OCI-LY7 (cell line): ENCODE measurements around the gene RGS19. TPM values are rescaled to one million over a fixed set of nuclear protein-coding genes. Genes with fewer than 3 reads are reported as not detected.

Source experiments
- BruUV-seq: library from RNA; stranded (reverse); fragments of 400-500 nt; replicated peaks from 2 replicates; lab custom pipeline; 2021; lab: Mats Ljungman, UMichigan
- CTCF ChIA-PET: fragments of 300-600 bp; sonication (Branson Sonifier 250); formaldehyde crosslinking; loops from one replicate; lab custom pipeline; 2022; ENCODE audit warnings: antibody characterized with exemption; ENCODE audit not compliant: unreplicated experiment; lab: Charles Lee
- POLR2A ChIA-PET: fragments of 300-600 bp; sonication (Branson Sonifier 250); formaldehyde crosslinking; loops from one replicate; lab custom pipeline; 2022; ENCODE audit warnings: antibody characterized with exemption; lab: Charles Lee
- DNase-seq: peaks from one replicate; pipeline ENCODE4 v3.0.0-alpha.2; 2015; ENCODE audit warnings: low spot score
- H2AFZ ChIP-seq: fragments of 200-600 bp; sonication (generic), shearing (Covaris generic); 2 replicates; pipeline ENCODE4 v1.6.1; 2014; ENCODE audit warnings: mild to moderate bottlenecking, antibody characterized with exemption, low read length, moderate library complexity
- H3K27ac ChIP-seq: fragments of 200-600 bp; sonication (generic); 2 replicates; pipeline ENCODE4 v1.5.1; 2014; ENCODE audit warnings: mixed run types, low read depth, mild to moderate bottlenecking, moderate library complexity, low read length, inconsistent platforms; ENCODE audit not compliant: poor library complexity, severe bottlenecking
- H3K36me3 ChIP-seq: fragments of 200-600 bp; sonication (generic); 2 replicates; pipeline ENCODE4 v1.6.1; 2014; ENCODE audit warnings: mild to moderate bottlenecking, antibody characterized with exemption, low read length, moderate library complexity, mixed read lengths; ENCODE audit not compliant: insufficient read depth
- H3K4me1 ChIP-seq: fragments of 200-600 bp; sonication (generic); 2 replicates; pipeline ENCODE4 v1.5.1; 2014; ENCODE audit warnings: mild to moderate bottlenecking, low read length; ENCODE audit not compliant: insufficient read depth, poor library complexity, severe bottlenecking
- H3K4me2 ChIP-seq: fragments of 200-600 bp; sonication (generic); 2 replicates; pipeline ENCODE4 v1.6.1; 2014; ENCODE audit warnings: mild to moderate bottlenecking, low read length
- H3K4me3 ChIP-seq: fragments of 200-600 bp; sonication (generic); 2 replicates; pipeline ENCODE4 v1.5.1; 2014; ENCODE audit warnings: mild to moderate bottlenecking, low read depth, low read length; ENCODE audit not compliant: poor library complexity, severe bottlenecking
- H3K79me2 ChIP-seq: fragments of 200-600 bp; sonication (generic); 2 replicates; pipeline ENCODE4 v1.6.1; 2016; ENCODE audit warnings: low read depth, mild to moderate bottlenecking, low read length, moderate library complexity, mixed read lengths; ENCODE audit not compliant: insufficient read depth
- H3K9me2 ChIP-seq: fragments of 200-600 bp; sonication (generic); 2 replicates; pipeline ENCODE4 v1.6.1; 2016; ENCODE audit warnings: mild to moderate bottlenecking, low read length, mixed read lengths; ENCODE audit not compliant: insufficient read depth
- H3K9me3 ChIP-seq: fragments of 200-600 bp; sonication (generic); 2 replicates; pipeline ENCODE4 v1.6.1; 2014; ENCODE audit warnings: mild to moderate bottlenecking, mixed run types, low read length, mixed read lengths
- H4K20me1 ChIP-seq: fragments of 200-600 bp; sonication (generic); 2 replicates; pipeline ENCODE4 v1.6.1; 2014; ENCODE audit warnings: mild to moderate bottlenecking, antibody characterized with exemption, low read length, moderate library complexity, mixed read lengths; ENCODE audit not compliant: insufficient read depth
- EZH2phosphoT487 ChIP-seq: fragments of 200-600 bp; sonication (generic); IDR thresholded peaks from 2 replicates; pipeline ENCODE4 v1.6.1; 2018; ENCODE audit warnings: low read depth, borderline replicate concordance, mild to moderate bottlenecking, mixed run types, antibody characterized with exemption, low read length, moderate library complexity, mixed read lengths
- intact Hi-C: fragments of 100-400 bp; cut with micrococcal nuclease; formaldehyde crosslinking; loops from one replicate; pipeline ENCODE4 v1.10.0; 2022; ENCODE audit not compliant: unreplicated experiment
- total RNA-seq, 2 experiments: library from RNA; depleted of rRNA in 1 of 2; stranded (reverse); fragments of >200 nt in 1 of 2; shearing (Covaris generic) in 1 of 2; gene quantifications; 2 replicates each; pipeline ENCODE4 v1.2.3, GENCODE V29; 2014 to 2022
- TF ChIP-seq, protein P1 (sequence below): fragments of 200-600 bp; sonication (generic); conservative IDR thresholded peaks from 2 replicates; pipeline ENCODE4 v1.5.1; 2014; ENCODE audit warnings: mild to moderate bottlenecking, antibody characterized with exemption, low read length, moderate library complexity, mixed read lengths

The RGS19 gene
- total RNA-seq, 2 experiments from 2014 or later, result 69.4 to 106 TPM

DNA sequence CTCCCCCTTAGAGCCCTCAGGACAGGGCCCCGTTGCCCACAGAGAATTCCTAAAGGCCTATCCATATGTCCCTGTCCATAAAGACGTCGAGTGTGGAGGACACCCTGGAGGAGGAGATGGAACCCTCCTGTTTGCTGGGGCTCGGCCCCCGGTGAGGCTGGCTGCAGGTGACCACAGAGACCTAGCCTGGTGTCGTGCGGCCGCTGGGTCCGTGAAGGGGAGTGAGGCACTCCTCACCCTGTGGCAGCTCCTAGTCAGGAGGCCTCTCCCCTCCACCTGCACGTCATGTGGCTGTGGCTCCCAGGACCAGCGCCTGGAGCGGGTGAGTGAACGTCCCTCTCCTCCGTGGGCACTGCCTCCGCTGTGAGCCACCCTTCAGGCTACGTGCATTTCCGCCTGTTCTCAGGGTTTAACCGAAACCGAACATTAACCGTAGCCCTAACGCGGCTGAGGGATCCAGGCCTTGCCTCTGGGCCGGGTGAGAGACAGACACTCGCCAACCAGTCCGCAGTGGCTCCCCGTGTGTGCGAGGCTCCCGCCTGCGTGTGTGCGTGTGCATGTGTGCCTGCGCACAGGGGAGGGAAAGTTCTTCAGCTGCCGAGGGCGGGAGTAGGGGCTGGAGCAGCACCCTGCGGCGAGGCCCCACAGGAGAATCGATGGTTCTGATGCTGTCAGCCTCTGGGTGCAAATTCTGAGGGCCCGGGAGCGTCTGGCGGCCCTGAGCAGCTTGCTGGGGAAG, 22.3 kb downstream of the RGS19 start:
- no TSS peak for BruUV-seq
- intact Hi-C loops, result no loop called here
- no peak for DNase-seq
- no peaks in the 10 kb centered on the region for H3K36me3 ChIP-seq
- ChIA-PET POLR2A (no interaction called here), CTCF (no interaction called here)
- no peak overlapping the region for H2AFZ ChIP-seq
- H3K9me3 ChIP-seq, result no peaks in the 10 kb centered on the region
- no peak overlapping the region for H3K27ac ChIP-seq
- H4K20me1 ChIP-seq, result no peaks in the 10 kb centered on the region
- H3K4me3 ChIP-seq, result no peak overlapping the region
- TF ChIP-seq EZH2phosphoT487, result no peak
- TF ChIP-seq, protein P1, sequence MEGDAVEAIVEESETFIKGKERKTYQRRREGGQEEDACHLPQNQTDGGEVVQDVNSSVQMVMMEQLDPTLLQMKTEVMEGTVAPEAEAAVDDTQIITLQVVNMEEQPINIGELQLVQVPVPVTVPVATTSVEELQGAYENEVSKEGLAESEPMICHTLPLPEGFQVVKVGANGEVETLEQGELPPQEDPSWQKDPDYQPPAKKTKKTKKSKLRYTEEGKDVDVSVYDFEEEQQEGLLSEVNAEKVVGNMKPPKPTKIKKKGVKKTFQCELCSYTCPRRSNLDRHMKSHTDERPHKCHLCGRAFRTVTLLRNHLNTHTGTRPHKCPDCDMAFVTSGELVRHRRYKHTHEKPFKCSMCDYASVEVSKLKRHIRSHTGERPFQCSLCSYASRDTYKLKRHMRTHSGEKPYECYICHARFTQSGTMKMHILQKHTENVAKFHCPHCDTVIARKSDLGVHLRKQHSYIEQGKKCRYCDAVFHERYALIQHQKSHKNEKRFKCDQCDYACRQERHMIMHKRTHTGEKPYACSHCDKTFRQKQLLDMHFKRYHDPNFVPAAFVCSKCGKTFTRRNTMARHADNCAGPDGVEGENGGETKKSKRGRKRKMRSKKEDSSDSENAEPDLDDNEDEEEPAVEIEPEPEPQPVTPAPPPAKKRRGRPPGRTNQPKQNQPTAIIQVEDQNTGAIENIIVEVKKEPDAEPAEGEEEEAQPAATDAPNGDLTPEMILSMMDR, result no peak
- peaks cover 15% of the 10 kb centered on the region for H3K4me1 ChIP-seq
- no peaks in the 10 kb centered on the region for H3K79me2 ChIP-seq
- H3K4me2 ChIP-seq, result no peak overlapping the region
- H3K9me2 ChIP-seq, result no peaks in the 10 kb centered on the region

DNA sequence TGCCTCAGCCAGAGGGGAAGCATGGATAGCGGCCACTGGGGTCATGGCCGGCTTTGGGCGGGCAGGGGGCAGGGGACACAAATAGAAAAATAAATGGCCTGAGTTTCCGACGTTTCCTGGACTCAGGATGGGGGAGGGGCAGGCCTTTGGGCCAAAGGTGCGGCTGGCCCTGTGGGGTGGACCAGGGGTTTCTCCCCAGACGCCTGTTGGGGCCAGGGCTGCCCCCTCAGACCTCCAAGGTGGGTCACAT, 22.8 kb downstream of the RGS19 start:
- H3K4me1 ChIP-seq, result peaks cover 14% of the 10 kb centered on the region
- CTCF ChIA-PET, result no interaction called here
- POLR2A ChIA-PET, result no interaction called here

More for the DNA sequence above, 22.8 kb downstream of the RGS19 start:
- Histone ChIP-seq H3K9me2 (no peaks in the 10 kb centered on the region), H4K20me1 (no peaks in the 10 kb centered on the region), H3K4me2 (no peak overlapping the region), H2AFZ (no peak overlapping the region), H3K27ac (no peak overlapping the region), H3K9me3 (no peaks in the 10 kb centered on the region), H3K79me2 (no peaks in the 10 kb centered on the region), H3K36me3 (no peaks in the 10 kb centered on the region), H3K4me3 (no peak overlapping the region)
- no TSS peak for BruUV-seq
- no peak for DNase-seq
- intact Hi-C loops, result no loop called here
- TF ChIP-seq EZH2phosphoT487, result no peak
- TF ChIP-seq, protein P1, result no peak
